KMS-11 (cell line): ENCODE data around the gene UTP4.
A peak's percentile ranks its signal among the peaks of the same experiment; 100 is the strongest.
"Not testable (repeated sequence)": the region's sequence is repeated elsewhere in the genome, so short reads cannot be mapped to it uniquely, and the experiment has no call there.

Source experiments
- H2AFZ ChIP-seq: fragments of 200-600 bp; sonication (generic); 2 replicates; pipeline ENCODE4 v1.6.1; 2016; ENCODE audit warnings: antibody characterized with exemption, mixed run types, low read depth
- H3K27ac ChIP-seq: fragments of 200-600 bp; sonication (generic); 2 replicates; pipeline ENCODE4 v1.6.1; 2016; ENCODE audit warnings: mild to moderate bottlenecking, mixed run types
- H3K27me3 ChIP-seq: fragments of 200-600 bp; sonication (generic); 2 replicates; pipeline ENCODE4 v1.6.1; 2017; ENCODE audit warnings: mild to moderate bottlenecking, low read depth, mixed run types, moderate library complexity; ENCODE audit not compliant: insufficient read depth
- H3K36me3 ChIP-seq: fragments of 200-600 bp; sonication (generic); 2 replicates; pipeline ENCODE4 v1.6.1; 2017; ENCODE audit warnings: mild to moderate bottlenecking, mixed run types; ENCODE audit not compliant: insufficient read depth
- H3K4me1 ChIP-seq: fragments of 200-600 bp; sonication (generic); 2 replicates; pipeline ENCODE4 v1.6.1; 2016; ENCODE audit warnings: mild to moderate bottlenecking, low read depth, mixed run types; ENCODE audit not compliant: poor library complexity, severe bottlenecking
- H3K4me2 ChIP-seq: fragments of 200-600 bp; sonication (generic); 2 replicates; pipeline ENCODE4 v1.7.0; 2016; ENCODE audit warnings: mild to moderate bottlenecking, mixed run types
- H3K4me3 ChIP-seq: fragments of 200-600 bp; sonication (generic); IDR thresholded peaks from 2 replicates; pipeline ENCODE4 v1.6.1; 2017; ENCODE audit warnings: low read depth, low read length, mixed read lengths; ENCODE audit not compliant: insufficient read depth
- H3K79me2 ChIP-seq: fragments of 200-600 bp; sonication (generic); 2 replicates; pipeline ENCODE4 v1.6.1; 2016; ENCODE audit warnings: low read depth, mixed run types; ENCODE audit not compliant: insufficient read depth
- H3K9ac ChIP-seq: fragments of 200-600 bp; sonication (generic); 2 replicates; pipeline ENCODE4 v1.6.1; 2016; ENCODE audit warnings: mild to moderate bottlenecking, mixed run types
- H4K20me1 ChIP-seq: fragments of 200-600 bp; sonication (generic); 2 replicates; pipeline ENCODE4 v1.6.1; 2016; ENCODE audit warnings: mild to moderate bottlenecking, mixed run types; ENCODE audit not compliant: insufficient read depth
- CTCF ChIP-seq: fragments of 200-600 bp; sonication (generic); conservative IDR thresholded peaks from 2 replicates; pipeline ENCODE4 v1.6.1; 2017; ENCODE audit warnings: low read depth, mild to moderate bottlenecking, antibody characterized with exemption, low read length, moderate library complexity, mixed read lengths

UTP4 gene

GRCh38 chr16:69126221-69126620 is 6.2 kb upstream of the UTP4 start:
- no peak overlapping the region for H3K4me2 ChIP-seq
- peaks cover 25% of the 10 kb centered on the region for H3K79me2 ChIP-seq
- no peak overlapping the region for H2AFZ ChIP-seq
- H3K4me3 ChIP-seq, result no peak overlapping the region
- no peaks in the 10 kb centered on the region for H3K27me3 ChIP-seq
- H3K4me1 ChIP-seq, result peaks cover 5% of the 10 kb centered on the region
- no peaks in the 10 kb centered on the region for H3K36me3 ChIP-seq
- H3K27ac ChIP-seq, result no peak overlapping the region
- no peak for TF ChIP-seq CTCF
- no peaks in the 10 kb centered on the region for H4K20me1 ChIP-seq
- no peak overlapping the region for H3K9ac ChIP-seq

GRCh38 chr16:69126801-69127200 is 5.6 kb upstream of the UTP4 start:
- H4K20me1 ChIP-seq, H3K4me2 ChIP-seq, H3K27ac ChIP-seq, H3K27me3 ChIP-seq, H3K36me3 ChIP-seq, H2AFZ ChIP-seq, H3K4me1 ChIP-seq, H3K4me3 ChIP-seq, H3K9ac ChIP-seq: not testable (repeated sequence)
- H3K79me2 ChIP-seq, result peaks cover 30% of the 10 kb centered on the region

- Histone ChIP-seq H3K27ac (no peak overlapping the region), H3K9ac (no peak overlapping the region), H3K4me2 (no peak overlapping the region), H3K79me2 (peaks cover 37% of the 10 kb centered on the region), H3K27me3 (no peaks in the 10 kb centered on the region), H3K36me3 (no peaks in the 10 kb centered on the region), H3K4me3 (no peak overlapping the region), H3K4me1 (peaks cover 5% of the 10 kb centered on the region), H2AFZ (no peak overlapping the region), H4K20me1 (no peaks in the 10 kb centered on the region)
- TF ChIP-seq CTCF, result no peak
These were observed 4.4 kb upstream of the UTP4 start for GRCh38 chr16:69127966-69128510.

DNA sequence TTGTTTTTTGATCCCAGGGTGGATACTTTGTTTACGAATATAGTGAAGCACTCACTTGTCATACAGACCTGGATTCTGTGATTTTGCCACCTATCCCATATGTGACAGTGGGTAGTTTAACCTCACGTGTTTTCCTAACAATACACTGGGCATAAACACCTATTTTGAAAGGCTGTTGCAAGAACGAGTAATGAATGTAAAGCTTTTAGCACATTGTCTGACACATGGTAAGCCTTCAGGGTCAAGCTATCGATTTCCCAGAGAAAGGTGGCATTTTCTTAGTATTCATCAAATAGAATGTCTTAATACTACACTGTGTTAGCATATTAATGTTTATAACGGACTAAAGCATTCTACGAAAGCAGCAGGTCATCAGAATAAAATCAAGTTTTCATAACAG is 2.0 kb upstream of the UTP4 start:
- H3K4me1 ChIP-seq, result peaks cover 24% of the 10 kb centered on the region
- H2AFZ ChIP-seq, result no peak overlapping the region
- no peak overlapping the region for H3K9ac ChIP-seq
- H3K36me3 ChIP-seq, result no peaks in the 10 kb centered on the region
- no peak overlapping the region for H3K27ac ChIP-seq
- H3K79me2 ChIP-seq, result peaks cover 61% of the 10 kb centered on the region
- H3K4me2 ChIP-seq, result no peak overlapping the region
- H3K4me3 ChIP-seq, result no peak overlapping the region
- H3K27me3 ChIP-seq, result no peaks in the 10 kb centered on the region
- H4K20me1 ChIP-seq, result no peaks in the 10 kb centered on the region
- no peak for TF ChIP-seq CTCF

DNA sequence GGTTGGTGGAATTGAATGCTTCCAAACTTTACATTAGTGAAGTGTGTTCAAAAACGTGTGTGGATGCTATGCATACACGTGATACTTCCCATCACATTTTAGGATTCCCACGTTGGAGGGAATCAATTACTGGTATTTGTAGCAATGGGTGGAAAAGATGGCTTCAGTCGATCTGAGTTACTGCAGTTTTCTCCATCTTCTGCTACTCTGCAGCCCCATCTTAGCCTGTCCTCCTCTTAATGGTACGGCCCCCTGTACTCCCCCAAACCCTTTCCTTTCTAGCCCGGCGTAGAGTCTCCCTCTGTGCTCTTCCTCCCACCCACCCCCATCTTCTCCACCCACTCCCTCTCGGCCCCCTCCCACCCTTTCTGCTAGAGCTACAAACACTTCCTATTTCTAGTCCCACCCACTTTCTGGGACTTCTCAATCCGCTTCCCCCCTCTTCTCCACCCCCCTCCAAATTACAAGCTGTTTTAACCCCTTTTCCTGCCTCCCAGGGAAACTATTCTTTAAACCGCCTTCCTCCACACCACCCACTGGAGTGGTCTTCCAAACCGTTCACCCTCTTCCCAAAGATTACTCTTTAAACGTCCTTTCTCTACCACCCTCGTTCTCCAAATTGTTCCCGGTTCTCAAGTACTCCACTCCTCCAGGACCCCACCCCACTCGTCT is 1.1 kb upstream of the UTP4 start:
- Histone ChIP-seq H3K79me2 (peaks cover 69% of the 10 kb centered on the region), H3K27ac (peak overlapping the region; percentile 25), H4K20me1 (no peaks in the 10 kb centered on the region), H3K4me3 (no peak overlapping the region), H3K36me3 (no peaks in the 10 kb centered on the region), H2AFZ (no peak overlapping the region), H3K4me1 (peaks cover 24% of the 10 kb centered on the region), H3K9ac (peak overlapping the region; percentile 78; the same call in 1 of the 2 replicates), H3K4me2 (peak overlapping the region; percentile 84), H3K27me3 (no peaks in the 10 kb centered on the region)
- TF ChIP-seq CTCF, result no peak
